ENCODE measurements around the gene PLBD2.
A peak's percentile ranks its signal among the peaks of the same experiment; 100 is the strongest.
"Not testable (repeated sequence)": the region's sequence is repeated elsewhere in the genome, so short reads cannot be mapped to it uniquely, and the experiment has no call there.

The PLBD2 gene

DNA sequence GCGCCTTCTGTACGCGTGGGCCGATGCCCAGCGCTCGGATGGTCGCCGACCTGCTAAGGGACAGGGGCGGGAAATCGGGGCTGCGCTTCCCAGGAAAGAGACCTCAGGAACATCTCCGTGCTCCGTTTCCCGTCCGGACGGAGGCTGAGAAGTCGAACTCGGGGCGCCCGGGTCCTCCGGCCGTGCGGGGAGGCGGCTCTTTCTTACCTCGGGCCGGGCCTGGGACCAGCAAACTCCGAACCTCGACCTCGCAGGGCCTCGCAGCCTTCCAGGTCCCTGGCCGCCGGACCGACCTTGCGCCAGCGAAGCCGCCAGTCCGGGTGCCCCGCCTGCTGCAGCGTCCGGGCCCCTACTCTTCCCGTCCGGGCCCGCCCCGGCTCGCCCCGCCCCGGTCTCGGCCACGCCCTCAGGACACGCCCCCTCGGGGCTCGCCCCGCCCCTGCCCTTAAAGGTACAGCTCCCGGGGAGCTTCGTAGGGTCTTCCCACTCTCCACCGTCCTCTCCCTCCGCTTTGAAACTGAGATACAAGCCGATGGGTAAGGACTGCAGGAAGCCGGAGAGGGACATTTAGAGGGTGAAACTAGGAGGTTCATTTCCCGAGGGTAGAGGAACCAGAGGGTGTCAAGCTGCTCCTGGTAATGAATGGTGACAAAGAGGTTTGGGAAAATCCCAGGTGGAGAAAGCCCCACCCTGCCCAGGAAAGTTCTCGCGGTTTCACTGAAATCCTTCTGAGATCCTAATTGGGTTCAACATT, 23.4 kb upstream of the PLBD2 start, which contains the start of gene SLC8B1:
Gene SLC8B1, minus strand, starts transcription at position 324 of the 754 bp plus-strand sequence. CDS start 2,231 bp downstream, outside the sequence.
- peak; percentile 64 for DNase-seq

DNA sequence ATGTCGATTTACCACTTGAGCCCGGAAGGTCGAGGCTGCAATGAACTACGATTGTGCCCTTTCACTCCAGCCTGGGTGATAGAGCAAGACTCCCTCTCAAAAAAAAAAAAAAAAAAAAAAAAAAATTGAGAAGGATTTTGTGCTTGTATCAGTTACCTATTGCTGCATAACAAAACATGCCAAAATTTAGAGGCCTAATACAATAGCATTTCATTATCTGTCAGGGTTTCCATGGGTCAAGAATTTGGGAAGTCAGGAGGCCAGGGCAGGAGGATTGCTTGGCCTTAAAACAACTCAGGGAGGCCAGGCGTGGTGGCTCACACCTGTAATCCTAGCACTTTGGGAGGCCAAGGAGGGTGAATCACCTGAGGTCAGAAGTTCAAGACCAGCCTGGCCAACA, 18.8 kb upstream of the PLBD2 start:
- no peak for DNase-seq

- no peak for DNase-seq
Observed at GRCh38 chr12:113340061-113340460, 18.3 kb upstream of the PLBD2 start.

DNA sequence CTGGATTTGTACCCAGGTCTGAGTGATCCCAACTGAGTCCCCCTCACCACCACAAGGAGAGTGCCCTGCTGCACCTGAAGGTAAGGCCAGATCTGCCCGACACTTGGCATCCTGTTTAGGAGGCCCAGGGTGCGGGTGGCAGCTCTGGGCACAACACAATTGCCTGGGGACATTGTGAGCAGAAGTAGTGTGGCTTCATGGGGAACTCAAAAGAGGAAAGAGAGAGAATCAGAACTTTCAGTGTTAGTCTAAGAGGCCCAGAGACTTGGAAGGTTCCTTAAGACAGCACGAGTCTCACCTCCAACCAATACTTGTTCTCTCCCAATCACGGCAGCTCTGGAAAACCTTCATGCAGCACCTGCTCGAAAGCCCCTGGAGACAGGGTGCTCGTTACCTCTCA, 16.9 kb upstream of the PLBD2 start:
- DNase-seq = no peak

DNA sequence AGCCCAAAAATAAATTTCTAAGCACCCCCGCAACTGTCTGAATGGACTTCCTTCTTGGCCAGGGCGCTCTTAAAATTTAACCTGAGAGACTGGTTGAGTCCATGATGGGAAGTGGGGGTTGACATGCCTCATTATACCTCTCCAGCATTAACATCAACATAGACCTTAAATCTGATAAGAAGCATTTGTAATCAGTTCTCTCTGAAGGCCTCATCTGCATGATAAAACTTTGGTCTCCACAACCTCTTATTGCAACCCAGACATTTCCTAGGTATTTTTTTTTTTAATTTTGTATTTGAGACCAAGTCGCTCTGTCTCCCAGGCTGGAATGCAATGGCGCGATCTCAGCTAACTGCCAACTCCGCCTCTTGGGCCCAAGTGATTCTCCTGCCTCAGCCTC, 13.1 kb upstream of the PLBD2 start:
- no peak for DNase-seq

GRCh38 chr12:113346353-113346752, 12.0 kb upstream of the PLBD2 start:
- no peak for DNase-seq

DNA sequence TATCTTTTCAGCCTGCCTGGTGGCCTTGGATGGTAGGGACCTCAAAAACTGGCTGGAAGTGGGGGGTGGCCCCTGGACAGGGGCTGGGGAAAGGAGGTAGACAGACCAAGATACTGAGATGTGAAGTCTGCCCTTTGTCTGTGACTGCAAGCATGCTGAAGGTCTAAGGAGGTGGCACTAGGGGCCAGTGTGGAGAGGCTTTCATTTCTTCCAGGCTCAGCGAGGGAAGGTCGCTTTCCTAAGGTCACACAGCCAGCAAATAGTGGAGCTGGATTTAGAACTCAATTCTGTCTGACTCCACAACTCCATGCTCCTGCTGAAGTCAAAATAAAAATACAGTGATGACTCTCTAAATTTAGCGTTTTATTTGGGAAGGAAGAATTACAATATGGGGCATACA, 11.3 kb upstream of the PLBD2 start:
- no peak for DNase-seq

GRCh38 chr12:113347892-113348291, 10.5 kb upstream of the PLBD2 start:
- DNase-seq = no peak

- no peak for DNase-seq
Observed at GRCh38 chr12:113348849-113349536, 9.4 kb upstream of the PLBD2 start.

DNA sequence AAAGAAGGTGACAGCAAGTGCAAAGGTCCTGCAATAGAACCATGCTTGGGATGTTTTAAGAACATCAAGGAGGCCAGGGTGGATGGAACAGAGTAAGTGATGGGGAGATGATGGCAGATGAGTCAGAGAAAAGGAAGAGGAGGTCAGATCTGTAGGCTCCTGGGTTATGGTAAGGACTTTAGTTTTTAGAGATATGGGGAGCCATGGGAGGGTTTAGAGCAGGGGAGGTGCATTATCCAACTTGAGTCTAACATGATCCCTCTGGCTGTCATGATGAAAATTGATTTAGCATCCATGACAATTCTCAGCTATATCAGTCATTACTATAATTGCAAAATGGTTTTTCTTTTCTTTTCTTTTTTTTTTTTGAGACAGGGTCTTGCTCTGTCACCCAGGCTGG, 7.3 kb upstream of the PLBD2 start:
- DNase-seq = no peak

DNA sequence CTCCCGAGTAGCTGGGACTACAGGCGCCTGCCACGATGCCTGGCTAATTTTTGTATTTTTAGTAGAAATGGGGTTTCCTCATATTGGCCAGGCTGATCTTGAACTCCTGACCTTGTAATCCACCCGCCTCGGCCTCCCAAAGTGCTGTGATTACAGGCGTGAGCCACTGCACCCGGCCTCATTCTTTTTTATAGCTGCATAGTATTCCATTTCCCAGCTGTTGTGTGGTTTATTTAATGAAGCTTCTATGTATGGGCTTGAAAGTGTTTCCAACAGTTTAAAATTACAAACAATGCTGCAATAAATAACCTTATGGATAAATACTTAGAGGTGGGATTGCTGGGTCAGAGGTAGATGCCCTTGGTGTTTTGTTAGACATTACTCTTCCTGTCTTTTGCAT, 4.2 kb upstream of the PLBD2 start:
- not testable (repeated sequence) for DNase-seq

GRCh38 chr12:113359133-113359938, 949 bp downstream of the PLBD2 start:
- no peak for DNase-seq

- no peak for DNase-seq
Observed at GRCh38 chr12:113359939-113360748, 1.8 kb downstream of the PLBD2 start.

DNA sequence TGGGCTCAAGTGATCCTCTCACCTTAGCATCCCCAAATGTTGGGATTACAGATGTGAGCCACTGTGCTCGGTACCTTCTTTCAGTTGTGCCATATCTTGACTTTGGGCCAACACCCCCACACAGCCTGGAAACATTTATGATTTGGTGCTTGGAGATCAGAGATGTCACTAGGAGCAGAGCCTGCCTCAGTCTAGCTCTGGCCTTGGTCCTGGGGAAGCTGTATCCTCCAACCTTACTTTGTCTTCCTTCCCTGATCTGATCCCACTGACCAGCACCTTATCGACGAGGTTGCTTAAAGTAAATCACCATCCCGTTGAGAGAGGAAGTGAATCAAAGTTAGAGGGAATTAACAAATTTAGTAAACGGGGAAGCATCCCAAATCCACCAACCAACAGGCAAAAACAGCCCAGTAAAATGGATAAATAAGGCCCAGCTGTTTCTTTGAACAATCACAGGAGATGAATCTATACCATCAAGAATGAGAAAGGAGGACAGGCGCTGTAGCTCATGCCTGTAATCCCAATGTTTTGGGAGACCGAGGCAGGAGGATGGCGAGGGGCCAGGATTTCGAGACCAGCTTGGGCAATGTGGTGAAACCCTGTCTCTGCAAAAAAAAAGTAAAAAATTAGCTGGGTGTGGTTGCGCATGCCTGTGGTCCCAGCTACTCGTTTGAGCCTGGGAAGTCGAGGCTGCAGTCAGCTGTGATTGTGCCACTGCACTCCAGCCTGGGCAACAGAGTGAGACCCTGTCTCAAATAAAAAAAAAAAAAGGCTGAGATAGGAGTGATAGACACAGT, 3.4 kb downstream of the PLBD2 start:
- no peak for DNase-seq

DNA sequence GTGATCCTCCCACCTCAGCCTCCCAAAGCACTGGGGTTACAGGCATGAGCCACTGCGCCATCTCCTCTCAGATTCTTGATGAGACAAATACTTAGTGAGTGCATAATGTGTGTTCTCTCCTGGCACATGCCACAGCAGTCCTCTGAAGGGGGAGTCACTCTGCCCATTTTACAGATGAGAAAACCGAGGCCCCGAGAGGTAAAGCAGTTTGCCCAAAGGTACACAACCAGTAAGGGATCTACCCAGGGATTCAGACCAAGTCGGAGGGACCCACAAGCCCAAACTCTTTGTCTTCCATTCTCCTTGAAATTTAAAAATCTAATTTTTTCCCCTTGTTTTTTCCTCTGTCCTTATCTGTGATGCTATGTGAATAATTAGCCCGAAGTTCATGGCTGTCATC, 6.3 kb downstream of the PLBD2 start:
- DNase-seq = no peak

DNA sequence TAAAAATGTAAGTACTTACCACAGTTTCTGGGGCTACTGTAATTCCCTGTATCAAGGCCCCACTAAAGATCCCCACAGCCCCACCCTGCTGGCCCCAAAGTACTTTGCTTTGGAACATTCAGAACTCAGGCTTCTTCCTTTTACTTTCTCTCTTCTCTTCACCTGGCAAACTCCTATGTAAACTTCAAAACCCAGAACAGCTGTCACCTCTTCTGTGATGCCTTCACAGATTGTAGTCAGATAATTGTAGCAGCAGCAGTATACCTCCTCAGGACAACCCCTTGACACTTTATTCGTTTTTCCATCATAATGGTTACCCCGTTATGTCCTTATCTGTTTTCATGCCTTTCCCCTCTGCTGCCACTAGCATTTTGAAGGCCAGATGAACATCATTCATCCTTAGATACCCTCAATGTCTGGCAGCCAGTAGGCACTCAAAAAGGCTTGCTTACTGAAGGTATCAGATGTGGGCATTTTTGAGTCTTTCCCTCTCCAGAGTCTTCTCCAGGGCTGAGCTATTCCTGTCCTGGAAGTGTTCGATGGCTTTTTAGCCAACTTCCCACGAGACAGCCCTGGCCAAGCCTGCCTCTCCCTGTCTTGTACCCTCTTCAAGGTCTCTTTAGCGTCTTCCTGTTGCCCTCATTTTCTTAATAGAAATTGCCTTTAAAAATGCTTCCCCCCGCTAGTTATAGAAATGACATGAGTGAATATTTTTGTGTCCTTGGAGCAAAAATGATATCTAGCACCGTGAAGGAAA, 7.4 kb downstream of the PLBD2 start:
- no peak for DNase-seq

- no peak for DNase-seq
Observed at GRCh38 chr12:113366827-113367226, 8.4 kb downstream of the PLBD2 start.

GRCh38 chr12:113368331-113368730, 9.9 kb downstream of the PLBD2 start:
- no peak for DNase-seq

GRCh38 chr12:113369391-113369985, 11.1 kb downstream of the PLBD2 start:
- DNase-seq = no peak

- no peak for DNase-seq
Observed at GRCh38 chr12:113370923-113371682, 12.7 kb downstream of the PLBD2 start.
